ENCODE data around the gene FTSJ1. TPM values are rescaled to one million over a fixed set of nuclear protein-coding genes. Genes with fewer than 3 reads are reported as not detected.

The FTSJ1 gene
- polyA plus RNA-seq, 3 donors, result 36.6 to 44.3 (median 40.4) TPM

DNA sequence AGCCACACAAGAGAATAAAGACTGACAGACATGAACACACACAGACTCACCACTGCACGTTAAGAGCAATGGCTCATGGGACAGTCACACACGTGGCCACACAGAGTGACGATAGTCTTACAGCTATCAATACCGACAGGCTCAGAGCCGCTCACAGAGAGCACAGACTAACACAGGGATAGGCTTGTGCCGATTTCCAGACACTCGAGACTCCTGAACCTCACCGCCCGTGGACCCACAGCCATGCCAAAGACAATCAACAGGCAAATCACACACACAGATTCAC is 5.2 kb upstream of the FTSJ1 start:
- Histone ChIP-seq H3K9ac (ENCODE audit: insufficient read depth, low read length, poor library complexity, severe bottlenecking) (no peak overlapping the region), H3K4me2 (replicated peaks; ENCODE audit: extremely low read depth, low read length, poor library complexity, severe bottlenecking) (no peak overlapping the region), H3K27me3 (ENCODE audit: control insufficient read depth in 2 of 2, insufficient read depth in 2 of 2, low read length in 2 of 2) (no peaks in the 10 kb centered on the region), H3K4me3 (replicated peaks in 1 of 3; ENCODE audit: low read depth in 2 of 3, low read length in 3 of 3) (no peak overlapping the region), H3K27ac (ENCODE audit: low read depth in 1 of 2, low read length in 2 of 2) (no peak overlapping the region), H3K36me3 (replicated peaks in 1 of 2; ENCODE audit: control insufficient read depth in 1 of 2, insufficient read depth in 2 of 2, low read length in 2 of 2) (no peaks in the 10 kb centered on the region), H4K20me1 (ENCODE audit: insufficient read depth, low read length) (no peaks in the 10 kb centered on the region), H3K4me1 (ENCODE audit: control insufficient read depth in 1 of 2, insufficient read depth in 2 of 2, low read length in 2 of 2) (peaks cover 11 to 27% of the 10 kb centered on the region in 2 donors), H2AFZ (ENCODE audit: insufficient read depth, low read depth, low read length, poor library complexity, severe bottlenecking) (no peak overlapping the region), H3K79me2 (ENCODE audit: insufficient read depth, low read length) (no peaks in the 10 kb centered on the region), H3K9me3 (replicated peaks in 1 of 2; ENCODE audit: control insufficient read depth in 1 of 2, insufficient read depth in 1 of 2, low read length in 2 of 2) (no peaks in the 10 kb centered on the region)
- H3K36me3 Mint-ChIP-seq, result no peaks in the 10 kb centered on the region
- peaks cover 0 to 2% (median under 1%) of the 10 kb centered on the region in 7 donors for H3K9me3 Mint-ChIP-seq
- peaks cover 27% of the 10 kb centered on the region for H3K4me1 Mint-ChIP-seq
- intact Hi-C loops (cut with micrococcal nuclease), result loop anchor here in 1 of 2 donors (10.0 kb wide), 1 partner anchor 104 kb away; the partner anchor contains the start of gene RBM3
- DNase-seq, result no peak
- H3K27me3 Mint-ChIP-seq (ENCODE audit: low read depth in 3 of 3), result peaks cover 0 to 20% (median 3%) of the 10 kb centered on the region in 3 donors
- no CpG with 5 or more reads among the region's 9 CpGs for WGBS (ENCODE audit: insufficient coverage)
- H3K4me3 Mint-ChIP-seq, result no peak overlapping the region
- H3K27ac Mint-ChIP-seq, result no peak overlapping the region
- TF ChIP-seq, protein P1, sequence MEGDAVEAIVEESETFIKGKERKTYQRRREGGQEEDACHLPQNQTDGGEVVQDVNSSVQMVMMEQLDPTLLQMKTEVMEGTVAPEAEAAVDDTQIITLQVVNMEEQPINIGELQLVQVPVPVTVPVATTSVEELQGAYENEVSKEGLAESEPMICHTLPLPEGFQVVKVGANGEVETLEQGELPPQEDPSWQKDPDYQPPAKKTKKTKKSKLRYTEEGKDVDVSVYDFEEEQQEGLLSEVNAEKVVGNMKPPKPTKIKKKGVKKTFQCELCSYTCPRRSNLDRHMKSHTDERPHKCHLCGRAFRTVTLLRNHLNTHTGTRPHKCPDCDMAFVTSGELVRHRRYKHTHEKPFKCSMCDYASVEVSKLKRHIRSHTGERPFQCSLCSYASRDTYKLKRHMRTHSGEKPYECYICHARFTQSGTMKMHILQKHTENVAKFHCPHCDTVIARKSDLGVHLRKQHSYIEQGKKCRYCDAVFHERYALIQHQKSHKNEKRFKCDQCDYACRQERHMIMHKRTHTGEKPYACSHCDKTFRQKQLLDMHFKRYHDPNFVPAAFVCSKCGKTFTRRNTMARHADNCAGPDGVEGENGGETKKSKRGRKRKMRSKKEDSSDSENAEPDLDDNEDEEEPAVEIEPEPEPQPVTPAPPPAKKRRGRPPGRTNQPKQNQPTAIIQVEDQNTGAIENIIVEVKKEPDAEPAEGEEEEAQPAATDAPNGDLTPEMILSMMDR (IDR thresholded peaks at IDR 0.05), result no peak

DNA sequence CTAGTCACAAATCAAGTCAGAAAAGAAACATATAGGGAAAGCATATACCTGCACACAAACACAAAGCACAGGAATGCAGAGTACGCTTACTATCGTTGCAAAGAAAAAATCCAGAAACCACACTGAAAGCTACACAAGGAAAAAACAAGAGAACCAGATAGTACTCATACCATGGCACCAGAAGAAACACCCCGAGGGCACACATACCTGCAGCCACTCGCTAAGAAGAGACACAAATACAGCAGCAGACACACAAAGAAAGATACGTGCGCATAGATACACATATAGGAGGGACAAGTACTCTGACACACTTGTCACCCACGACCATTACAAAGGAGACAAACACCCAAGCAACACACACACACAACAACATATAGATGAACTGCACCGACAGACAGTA is 4.5 kb upstream of the FTSJ1 start:
- peaks cover 0 to 8% (median 1%) of the 10 kb centered on the region in 7 donors for H3K9me3 Mint-ChIP-seq
- peaks cover 6% of the 10 kb centered on the region for H3K79me2 ChIP-seq (ENCODE audit: insufficient read depth, low read length)
- TF ChIP-seq, protein P1 (IDR thresholded peaks at IDR 0.05), result no peak
- H3K27ac ChIP-seq (ENCODE audit: low read depth in 1 of 2, low read length in 2 of 2), result no peak overlapping the region
- H3K4me2 ChIP-seq (replicated peaks; ENCODE audit: extremely low read depth, low read length, poor library complexity, severe bottlenecking), result no peak overlapping the region
- H3K36me3 ChIP-seq (replicated peaks in 1 of 2; ENCODE audit: control insufficient read depth in 1 of 2, insufficient read depth in 2 of 2, low read length in 2 of 2), result no peaks in the 10 kb centered on the region
- H3K36me3 Mint-ChIP-seq, result no peaks in the 10 kb centered on the region
- H4K20me1 ChIP-seq (ENCODE audit: insufficient read depth, low read length), result no peaks in the 10 kb centered on the region
- no peak overlapping the region for H3K4me3 ChIP-seq (replicated peaks in 1 of 3; ENCODE audit: low read depth in 2 of 3, low read length in 3 of 3)
- peaks cover 29% of the 10 kb centered on the region for H3K4me1 Mint-ChIP-seq
- H3K9ac ChIP-seq (ENCODE audit: insufficient read depth, low read length, poor library complexity, severe bottlenecking), result no peak overlapping the region
- H3K27me3 Mint-ChIP-seq (ENCODE audit: low read depth in 3 of 3), result peaks cover 0 to 20% (median 3%) of the 10 kb centered on the region in 3 donors
- WGBS (ENCODE audit: insufficient coverage), result no CpG with 5 or more reads among the region's 8 CpGs
- H3K9me3 ChIP-seq (replicated peaks in 1 of 2; ENCODE audit: control insufficient read depth in 1 of 2, insufficient read depth in 1 of 2, low read length in 2 of 2), result no peaks in the 10 kb centered on the region
- H2AFZ ChIP-seq (ENCODE audit: insufficient read depth, low read depth, low read length, poor library complexity, severe bottlenecking), result no peak overlapping the region
- peaks cover 11 to 32% of the 10 kb centered on the region in 2 donors for H3K4me1 ChIP-seq (ENCODE audit: control insufficient read depth in 1 of 2, insufficient read depth in 2 of 2, low read length in 2 of 2)
- no peak overlapping the region for H3K27ac Mint-ChIP-seq
- no peak overlapping the region for H3K4me3 Mint-ChIP-seq
- intact Hi-C loops (cut with micrococcal nuclease), result loop anchor here in 1 of 2 donors (10.0 kb wide), 1 partner anchor 103 kb away; the partner anchor contains the start of gene RBM3
- no peak for DNase-seq
- no peaks in the 10 kb centered on the region for H3K27me3 ChIP-seq (ENCODE audit: control insufficient read depth in 2 of 2, insufficient read depth in 2 of 2, low read length in 2 of 2)

Data from CD14-positive monocyte (primary cell).